GM12801 (cell line): ENCODE results near the gene SCAPER.

Experiments
- CTCF ChIP-seq: IDR thresholded peaks from one replicate; pipeline ENCODE4 v1.5.1; 2011; ENCODE audit warnings: control low read depth; ENCODE audit not compliant: insufficient read length; ENCODE audit errors: extremely low read depth

SCAPER gene

GRCh38 chr15:76803049-76803571 is 102.0 kb downstream of the SCAPER start:
- TF ChIP-seq CTCF: no peak

- TF ChIP-seq CTCF: no peak
Observed at GRCh38 chr15:76802411-76802810, 102.7 kb downstream of the SCAPER start.

GRCh38 chr15:76799760-76800159 is 105.4 kb downstream of the SCAPER start:
- TF ChIP-seq CTCF: no peak

GRCh38 chr15:76795217-76795616 is 109.9 kb downstream of the SCAPER start:
- no peak for TF ChIP-seq CTCF

- no peak for TF ChIP-seq CTCF
Observed at GRCh38 chr15:76793162-76793561, 112.0 kb downstream of the SCAPER start.

- no peak for TF ChIP-seq CTCF
Observed at GRCh38 chr15:76791511-76791910, 113.6 kb downstream of the SCAPER start.

GRCh38 chr15:76787273-76787672 is 117.9 kb downstream of the SCAPER start:
- TF ChIP-seq CTCF: no peak

GRCh38 chr15:76776969-76777368 is 128.2 kb downstream of the SCAPER start:
- no peak for TF ChIP-seq CTCF
